SK-N-DZ (cell line): ENCODE data around the gene TLE2.
"Not testable (repeated sequence)": the region's sequence is repeated elsewhere in the genome, so short reads cannot be mapped to it uniquely, and the experiment has no call there.

ENCODE experiments used
- DNase-seq: peaks from one replicate; pipeline ENCODE4 v3.0.0-alpha.2; 2015; ENCODE audit warnings: low spot score

TLE2 gene

DNA sequence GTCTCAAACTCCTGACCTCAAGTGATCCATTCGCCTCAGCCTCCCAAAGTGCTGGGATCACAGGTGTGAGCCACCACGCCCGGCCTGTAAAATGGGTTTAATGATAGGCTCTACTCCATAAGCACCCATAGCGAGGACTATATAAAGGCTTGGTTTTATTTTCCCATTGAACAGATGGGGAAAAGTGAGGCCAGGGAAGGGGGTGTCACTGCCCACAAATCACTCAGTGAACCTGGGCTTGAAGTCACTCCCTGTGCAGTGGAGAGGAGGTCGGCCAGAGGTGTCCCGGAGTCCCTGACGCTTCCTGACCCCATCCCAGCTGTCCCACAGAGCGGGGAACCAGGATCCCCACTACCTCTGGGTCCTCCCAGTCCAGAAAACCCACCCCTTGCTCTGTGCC is 14.9 kb downstream of the TLE2 start:
- no peak for DNase-seq

DNA sequence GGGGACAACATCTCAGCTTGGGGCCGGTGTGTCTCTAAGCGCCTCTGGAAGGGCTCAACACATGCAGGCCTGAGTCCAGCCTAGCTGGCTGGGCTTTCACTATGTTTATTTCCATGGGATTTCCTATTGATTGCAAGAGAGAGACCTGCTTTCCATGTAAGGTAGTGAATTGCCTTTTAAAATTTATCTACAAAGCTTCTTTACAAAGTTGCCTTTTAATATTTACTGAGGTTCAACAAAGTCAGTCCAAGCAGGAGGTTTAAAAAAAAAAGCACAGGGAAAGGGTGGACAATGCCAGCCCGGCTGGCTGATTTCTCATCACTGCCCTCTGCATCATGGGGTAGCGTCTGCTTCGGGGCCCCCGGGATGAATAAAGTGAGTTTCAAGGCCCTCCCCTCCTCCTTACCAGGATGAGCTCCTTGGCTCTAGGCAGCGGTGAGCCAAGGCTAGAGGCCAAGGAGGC is 15.8 kb downstream of the TLE2 start:
- DNase-seq, result no peak

DNA sequence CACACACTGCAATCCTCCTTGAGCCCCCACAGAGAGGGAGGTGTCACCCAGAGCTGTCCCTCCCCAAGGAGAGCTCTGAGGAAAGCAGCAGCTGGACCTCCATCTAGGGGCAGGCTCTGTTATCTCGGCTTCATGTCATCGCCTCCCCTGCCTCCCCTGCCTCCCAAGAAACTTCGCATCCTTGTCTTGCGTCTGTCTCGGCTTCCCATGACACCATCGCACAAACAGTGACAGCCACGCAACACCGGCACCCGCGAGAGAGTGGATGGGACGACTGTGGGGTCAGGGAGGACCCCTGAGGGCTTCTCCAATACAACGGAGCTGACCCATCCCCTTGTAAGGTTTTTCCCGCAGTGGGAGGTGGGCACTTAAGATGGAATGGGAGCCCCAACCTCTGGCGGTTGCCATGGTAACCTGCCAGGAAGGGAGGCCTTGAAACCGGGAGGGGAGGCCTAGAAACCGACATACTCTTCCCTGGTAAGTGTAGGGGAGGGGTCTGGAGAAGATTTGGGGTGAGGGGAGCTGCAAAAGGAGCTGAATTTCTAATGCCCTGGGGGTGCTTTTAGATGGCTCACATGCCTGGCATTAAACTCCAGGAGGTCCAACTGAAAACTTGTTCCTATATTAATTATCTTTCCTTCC is 16.3 kb downstream of the TLE2 start:
- no peak for DNase-seq

DNA sequence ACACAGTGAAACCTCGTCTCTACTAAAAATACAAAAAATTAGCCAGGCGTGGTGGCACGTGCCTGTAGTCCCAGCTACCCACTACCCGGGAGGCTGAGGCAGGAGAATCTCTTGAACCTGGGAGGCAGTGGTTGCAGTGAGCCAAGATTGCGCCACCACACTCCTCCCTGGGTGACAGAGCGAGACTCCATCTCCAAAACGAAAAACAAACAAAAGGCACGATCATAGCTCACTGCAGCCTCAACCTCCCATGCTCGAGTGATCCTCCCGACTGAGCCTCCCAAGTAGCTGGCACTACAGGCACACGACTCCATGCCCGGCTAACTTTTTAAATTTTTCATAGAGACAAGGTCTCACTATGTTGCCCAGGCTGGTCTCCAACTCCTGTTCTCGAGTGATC is 17.0 kb downstream of the TLE2 start:
- DNase-seq, result not testable (repeated sequence)

DNA sequence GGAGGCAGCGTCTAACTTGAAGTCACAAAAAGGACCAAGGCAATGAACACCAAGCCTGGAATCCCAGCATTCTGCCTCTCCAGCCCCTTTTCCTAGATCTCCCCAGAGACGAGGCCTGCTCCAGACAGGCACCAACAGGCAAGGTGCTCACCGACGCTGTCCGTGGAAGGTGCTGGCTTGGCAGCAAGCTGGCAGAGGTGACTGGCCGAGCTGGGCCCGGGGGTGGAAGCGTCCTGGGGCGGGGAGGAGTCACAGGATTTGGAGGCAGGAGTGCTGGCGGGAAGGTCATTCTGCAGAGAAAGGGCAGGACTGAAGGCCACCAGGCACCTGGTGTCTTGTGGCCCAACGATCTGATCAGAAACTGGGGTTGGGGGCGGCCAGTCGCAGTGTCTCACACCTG is 18.2 kb downstream of the TLE2 start:
- DNase-seq, result no peak

DNA sequence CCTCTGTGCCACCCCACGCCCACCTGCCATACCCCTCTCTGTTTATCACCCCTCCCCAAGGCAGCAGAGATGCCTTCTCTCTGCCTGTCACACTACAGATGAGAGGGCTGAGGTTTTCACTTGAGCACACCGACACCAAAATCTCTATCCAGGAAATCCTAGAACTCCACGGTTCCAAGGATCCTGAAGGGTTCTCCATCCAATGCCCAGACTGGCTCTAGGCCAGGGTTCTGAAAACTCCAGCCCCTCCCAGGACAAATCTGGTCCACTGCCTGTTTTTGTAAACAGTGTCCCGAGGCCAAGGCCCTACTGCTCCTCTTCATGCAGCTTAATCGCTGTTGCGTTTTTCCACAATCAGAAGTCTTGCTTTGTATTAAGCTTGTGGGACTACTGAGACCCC is 20.1 kb downstream of the TLE2 start:
- no peak for DNase-seq

DNA sequence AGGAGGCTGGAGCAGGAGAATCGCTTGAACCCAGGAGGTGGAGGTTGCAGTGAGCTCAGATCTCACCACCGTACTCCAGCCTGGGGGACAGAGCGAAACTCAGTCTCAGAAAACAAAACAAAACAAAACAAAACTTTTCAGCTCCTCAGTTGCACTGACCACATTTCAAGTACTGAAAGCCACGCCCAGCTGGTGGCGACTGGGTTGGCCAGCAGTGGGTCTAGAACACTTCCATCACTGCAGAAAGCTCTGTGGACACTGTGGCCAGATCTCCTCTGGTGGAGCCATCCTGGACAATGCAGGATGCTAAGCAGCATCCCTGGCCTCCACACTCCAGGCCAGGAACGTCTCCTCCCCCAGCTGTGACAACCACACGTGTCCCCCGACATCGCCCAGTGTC is 21.1 kb downstream of the TLE2 start:
- no peak for DNase-seq

DNA sequence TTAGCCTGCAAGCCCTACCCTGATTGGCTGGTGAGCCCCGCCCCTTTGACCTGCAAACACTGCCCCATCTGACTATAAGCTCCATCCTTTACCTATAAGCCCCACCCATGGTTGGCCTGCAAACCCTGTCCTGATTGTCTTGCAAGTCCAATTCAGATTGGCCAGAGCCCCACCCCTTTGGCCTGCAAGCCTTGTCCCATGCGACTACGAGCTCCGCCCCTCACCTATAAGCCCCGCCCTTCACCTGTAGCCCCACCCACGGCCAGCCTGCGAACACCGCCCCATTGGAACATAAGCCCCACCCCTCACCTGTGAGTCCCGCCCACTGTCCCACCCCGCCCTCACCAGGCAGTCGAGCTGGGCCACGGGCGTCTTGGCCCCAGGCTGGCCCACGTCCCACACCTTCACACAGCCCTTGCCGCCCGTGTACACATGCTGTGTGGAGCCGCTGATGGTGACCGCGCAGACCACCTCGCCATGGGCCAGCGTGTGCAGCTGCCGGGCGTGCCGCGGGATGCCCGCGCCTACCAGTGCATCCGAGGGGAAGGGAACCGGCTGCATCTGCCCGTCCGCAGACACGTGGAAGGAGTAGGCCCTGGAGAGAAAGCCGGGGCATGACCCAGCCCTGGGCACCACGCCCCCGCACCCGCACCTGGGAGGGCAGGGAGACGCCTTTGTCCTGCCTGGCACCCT is 22.9 kb downstream of the TLE2 start:
- DNase-seq, result no peak

DNA sequence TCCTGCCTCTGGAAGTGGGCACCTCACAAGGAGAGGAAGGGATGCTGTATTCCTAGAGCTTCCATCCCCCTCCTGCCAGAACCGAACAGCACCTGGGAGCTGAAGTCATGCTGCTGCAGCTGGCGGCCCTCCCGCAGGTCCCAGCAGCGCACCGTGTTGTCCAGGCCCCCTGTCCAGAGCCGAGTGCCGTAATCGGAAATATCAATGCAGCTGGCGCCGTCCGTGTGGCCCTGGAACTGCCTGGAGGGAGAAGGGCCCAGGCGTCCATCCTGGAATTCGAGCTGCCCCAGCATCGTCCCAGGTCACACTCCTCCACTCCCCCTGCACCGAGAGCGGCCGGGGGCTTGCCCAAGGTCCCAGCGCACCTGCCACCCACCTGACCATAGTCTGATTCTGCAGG is 23.7 kb downstream of the TLE2 start:
- no peak for DNase-seq

DNA sequence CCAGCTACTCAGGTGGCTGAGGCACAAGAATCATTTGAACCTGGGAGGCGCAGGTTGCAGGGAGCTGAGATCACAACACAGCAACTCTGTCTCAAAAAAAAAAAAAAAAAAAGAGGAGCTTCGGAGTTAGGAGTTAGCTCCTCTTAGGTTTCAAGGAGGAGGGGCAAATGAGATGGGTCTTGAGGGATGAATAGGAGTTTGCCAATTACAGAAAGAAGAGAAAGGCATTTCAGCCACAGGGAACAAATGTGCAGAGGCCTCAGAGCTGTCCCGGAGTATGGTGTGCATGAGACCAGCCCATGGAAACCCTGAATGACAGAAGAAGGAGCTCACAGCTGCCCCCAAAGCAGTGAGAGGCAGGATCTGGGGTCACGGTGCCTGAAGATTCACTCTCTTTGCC is 24.6 kb downstream of the TLE2 start:
- no peak for DNase-seq

DNA sequence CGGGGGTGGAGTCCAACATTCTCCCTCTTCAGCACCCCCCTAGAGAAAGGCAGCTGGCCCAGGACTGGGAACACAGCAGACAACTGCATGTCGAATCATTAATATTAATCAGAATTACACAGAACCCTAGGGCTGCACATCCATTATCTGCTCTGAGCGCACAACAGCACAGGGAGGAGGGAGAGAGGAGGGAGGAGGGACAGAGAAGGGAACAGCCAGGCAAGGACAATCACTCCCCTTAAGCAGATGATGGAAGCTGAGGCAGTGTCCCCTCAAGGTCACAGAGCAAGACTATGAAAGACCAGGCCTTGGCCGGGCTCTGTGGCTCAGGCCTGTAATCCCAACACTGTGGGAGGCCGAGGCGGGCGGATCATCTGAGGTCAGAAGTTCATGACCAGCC is 26.0 kb downstream of the TLE2 start:
- no peak for DNase-seq

DNA sequence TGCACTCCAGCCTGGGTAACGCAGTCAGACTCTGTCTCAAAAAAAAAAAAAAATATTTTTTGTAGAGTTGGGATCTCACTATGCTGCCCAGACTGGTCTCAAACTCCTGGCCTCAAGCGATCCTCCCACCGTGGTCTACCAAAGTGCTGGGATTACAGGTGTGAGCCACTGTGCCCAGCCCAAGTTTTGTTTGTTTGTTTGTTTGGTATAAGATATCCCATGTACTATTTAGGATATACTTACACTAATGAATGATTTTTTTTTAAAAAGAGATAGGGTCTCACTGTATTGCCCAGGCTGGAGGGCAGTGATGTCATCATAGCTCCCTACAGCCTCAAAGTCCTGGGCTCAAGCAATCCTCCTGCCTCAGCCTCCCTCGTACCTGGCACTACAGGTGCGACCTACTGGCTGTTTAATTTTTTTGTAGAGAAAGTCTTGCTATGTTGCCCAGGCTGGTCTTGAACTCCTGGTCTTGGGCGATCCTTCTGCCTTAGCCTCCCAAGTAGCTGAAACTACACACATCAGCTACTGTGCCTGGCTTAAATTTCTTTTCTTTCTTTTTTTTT is 27.8 kb downstream of the TLE2 start:
- DNase-seq, result no peak

DNA sequence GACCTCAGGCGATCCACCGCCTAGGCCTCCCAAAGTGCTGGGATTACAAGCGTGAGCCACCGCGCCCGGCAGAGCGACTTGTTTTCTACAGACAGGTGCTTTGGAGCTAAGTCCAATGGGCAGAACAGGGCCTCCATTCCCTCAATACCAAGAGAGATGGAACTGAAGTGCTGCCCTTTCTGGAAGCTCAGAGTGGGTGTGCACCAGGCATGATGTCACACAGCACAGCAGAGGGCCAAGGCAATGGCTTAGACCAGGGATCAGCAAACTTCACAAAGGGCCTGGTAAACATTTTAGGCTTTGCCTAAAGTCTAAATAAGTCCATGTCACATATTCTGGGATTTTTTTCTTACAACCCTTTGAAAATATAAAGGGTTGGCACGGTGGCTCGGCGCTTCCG is 30.4 kb downstream of the TLE2 start:
- DNase-seq, result no peak

DNA sequence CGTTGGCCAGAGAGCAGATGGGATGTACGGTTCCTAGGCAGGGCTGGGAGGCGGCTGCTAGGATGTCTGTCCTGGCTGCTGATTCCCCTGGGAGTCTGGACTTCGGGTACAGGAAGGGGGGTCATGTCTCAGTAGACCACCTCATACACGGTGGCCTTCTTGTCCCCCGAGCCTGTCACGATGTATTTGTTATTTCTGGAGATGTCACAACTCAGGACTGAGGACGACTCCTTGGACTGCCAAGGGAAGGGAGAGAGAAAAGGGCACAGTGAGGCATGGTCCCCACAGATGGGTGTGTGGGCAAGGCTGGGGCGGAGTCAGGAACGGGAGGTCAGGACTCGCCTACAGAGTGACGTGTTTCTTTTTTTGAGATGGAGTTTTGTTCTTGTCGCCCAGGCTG is 31.4 kb downstream of the TLE2 start:
- DNase-seq, result no peak

DNA sequence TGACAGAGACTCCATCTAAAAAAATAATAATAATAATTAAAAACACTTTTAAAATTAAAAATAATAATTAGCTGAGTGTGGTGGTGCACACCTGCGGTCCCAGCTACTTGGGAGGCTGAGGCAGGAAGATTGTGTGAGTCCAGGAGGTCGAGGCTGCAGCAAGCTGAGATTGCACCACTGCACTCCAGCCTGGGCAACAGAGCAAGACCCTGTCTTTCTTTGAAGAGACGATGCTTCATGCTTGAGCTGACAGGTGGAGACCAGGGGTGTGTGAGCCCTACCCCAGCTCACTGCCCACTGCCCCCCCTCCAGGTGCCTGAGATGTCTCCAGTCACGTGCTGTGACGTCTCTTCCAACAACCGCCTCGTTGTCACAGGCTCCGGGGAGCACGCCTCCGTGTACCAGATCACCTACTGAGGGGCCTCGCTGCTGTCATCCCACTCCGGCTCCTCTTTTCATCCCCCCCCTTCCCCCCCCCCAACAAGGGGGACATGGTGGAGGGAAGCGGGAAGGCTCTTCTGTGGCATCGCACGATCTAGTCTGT is 34.4 kb downstream of the TLE2 start:
- DNase-seq, result no peak

DNA sequence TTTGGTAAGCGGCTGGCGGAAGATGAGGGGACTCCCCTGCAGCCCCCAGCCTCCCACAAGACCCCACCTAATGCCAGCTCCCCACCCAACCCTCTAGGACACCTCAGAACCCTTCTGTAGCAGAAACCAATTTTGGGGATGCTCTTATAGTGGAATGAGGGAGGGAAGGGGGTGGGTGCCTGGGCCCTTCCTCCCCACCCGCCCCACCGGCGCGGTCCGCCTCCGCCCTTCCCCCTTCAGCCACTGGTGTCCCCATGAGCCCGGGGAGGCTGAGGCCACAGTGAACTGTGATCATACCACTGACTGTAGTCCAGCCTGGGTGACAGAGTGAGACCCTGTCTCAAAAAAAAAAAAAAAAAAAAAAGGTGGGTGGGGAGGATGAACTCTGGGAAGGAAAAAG is 35.5 kb downstream of the TLE2 start:
- no peak for DNase-seq

DNA sequence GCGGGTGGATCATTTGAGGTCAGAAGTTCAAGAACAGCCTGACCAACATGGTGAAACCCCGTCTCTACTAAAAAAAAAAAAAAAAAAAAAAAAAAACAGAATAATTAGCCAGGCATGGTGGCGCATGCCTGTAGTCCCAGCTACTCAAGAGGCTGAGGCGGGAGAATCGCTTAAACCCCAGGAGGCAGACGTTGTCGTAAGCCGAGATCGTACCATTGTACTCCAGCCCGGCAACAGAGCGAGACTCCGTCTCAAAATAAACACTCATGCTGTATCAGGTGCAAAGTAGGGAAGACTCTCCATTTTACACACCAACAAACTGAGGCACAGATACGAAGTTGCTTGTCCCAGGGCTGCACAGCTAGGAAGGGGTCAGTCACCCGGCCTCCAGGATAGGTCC is 36.1 kb downstream of the TLE2 start:
- no peak for DNase-seq

DNA sequence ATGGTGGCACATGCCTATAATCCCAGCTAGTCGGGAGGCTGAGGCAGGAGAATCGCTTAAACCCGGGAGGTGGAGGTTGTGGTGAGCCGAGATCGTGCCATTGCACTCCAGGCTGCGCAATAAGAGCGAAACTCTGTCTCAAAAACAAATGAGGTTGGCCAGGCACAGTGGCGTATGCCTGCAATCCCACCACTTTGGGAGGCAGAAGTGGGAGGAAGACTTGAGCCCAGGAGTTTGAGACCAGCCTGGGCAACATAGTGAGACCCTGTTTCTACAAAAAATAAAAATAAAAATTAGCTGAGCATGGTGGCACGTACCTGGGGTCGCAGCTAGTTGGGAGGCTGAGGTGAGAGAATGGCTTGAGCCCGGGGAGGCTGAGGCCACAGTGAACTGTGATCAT is 36.7 kb downstream of the TLE2 start:
- not testable (repeated sequence) for DNase-seq

DNA sequence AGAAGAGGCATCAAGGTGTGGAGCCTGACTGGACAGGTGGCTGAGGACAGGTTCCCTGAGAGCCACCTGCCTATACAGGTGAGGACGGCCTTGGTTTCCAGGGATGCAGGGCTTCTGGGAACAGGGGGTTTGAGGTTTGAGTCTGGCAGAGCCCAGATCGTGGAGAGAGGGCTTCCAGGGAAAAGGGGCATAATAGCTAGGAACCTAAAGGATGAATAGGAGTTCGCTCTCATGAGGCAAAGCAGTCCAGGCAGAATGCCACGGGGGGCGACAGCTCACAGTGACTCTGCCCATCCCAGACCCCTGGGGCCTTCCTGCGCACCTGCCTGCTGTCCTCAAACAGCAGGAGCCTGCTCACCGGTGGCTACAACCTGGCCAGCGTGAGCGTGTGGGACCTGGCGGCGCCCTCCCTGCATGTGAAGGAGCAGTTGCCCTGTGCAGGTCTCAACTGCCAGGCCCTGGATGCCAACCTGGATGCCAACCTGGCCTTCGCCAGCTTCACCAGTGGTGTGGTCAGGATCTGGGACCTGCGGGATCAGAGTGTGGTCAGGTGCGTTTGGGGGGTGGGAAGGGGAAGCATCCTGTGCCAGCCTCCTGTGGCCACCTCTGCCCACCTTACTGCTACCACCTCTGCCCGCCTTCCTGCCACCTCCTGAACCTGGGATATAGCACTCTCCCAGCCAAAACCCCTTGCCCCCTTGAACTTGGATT is 39.7 kb downstream of the TLE2 start:
- no peak for DNase-seq

DNA sequence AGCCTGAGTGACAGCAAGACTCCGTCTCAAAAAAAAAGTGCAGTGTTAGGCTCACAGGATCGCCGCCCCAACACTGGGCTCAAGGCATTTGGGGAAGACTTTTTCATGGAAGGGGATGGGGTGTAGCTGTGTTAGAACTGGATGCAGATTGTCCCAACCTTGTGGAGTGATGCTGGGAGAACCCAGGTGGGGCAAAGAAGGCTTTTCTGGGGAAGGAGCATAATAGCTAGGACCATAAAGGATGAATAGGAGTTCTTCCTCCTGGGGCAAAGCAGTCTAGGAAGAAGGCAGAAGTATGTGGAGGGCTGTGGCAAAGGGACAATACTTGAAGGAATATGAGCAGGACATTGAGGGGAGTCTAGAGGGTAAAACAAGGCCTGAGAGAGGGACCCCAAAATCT is 40.5 kb downstream of the TLE2 start:
- DNase-seq, result no peak

DNA sequence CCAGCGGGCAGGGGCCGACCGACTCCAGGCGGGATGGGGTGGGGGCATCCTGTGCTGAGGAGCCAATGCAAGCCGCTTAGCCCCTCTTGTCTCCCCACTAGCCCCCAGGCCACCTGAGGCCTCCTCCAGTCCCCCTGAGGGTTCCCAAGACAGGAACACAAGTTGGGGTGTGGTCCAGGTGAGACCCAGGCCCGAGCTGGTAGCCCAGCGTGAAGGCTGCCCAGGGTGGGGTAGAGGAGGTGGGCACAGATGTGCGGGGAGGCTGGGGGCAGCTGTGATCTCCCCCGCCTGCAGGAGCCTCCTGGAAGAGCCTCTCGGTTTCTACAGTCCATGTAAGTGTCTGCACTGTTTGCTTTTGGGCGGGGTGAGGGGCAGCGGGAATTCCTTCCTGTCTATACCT is 41.3 kb downstream of the TLE2 start:
- DNase-seq, result no peak

DNA sequence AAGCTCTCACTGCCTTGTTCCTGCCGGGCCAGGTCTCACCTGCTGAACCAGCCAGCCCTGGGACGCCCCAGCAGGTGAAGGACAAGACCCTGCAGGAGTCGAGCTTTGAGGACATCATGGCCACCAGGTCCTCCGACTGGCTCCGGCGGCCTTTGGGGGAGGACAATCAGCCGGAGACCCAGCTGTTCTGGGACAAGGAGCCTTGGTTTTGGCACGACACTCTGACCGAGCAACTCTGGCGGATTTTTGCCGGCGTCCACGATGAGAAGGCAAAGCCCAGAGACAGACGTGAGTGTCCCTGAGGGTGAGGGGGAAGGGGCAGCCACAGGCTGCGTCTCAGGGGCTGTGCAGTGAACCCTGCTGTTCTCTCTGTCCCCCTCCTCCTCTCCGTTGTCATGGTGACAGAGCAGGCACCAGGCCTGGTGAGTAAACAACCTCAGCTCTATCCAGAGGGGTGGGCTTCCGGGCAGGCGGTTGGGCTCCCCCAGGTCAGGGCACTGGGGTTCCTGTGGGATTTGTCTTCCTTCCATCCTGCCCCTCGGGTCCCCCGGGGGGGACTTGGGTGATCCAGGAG is 42.0 kb downstream of the TLE2 start:
- DNase-seq, result peak; percentile 80
